K562 (cell line): ENCODE measurements around the gene COPS4. TPM values are rescaled to one million over a fixed set of nuclear protein-coding genes. Genes with fewer than 3 reads are reported as not detected.
A peak's percentile ranks its signal among the peaks of the same experiment; 100 is the strongest.

Source experiments
- ATAC-seq: fragments of 200-7000 bp; cut with Tn5 transposase; 3 replicates; pipeline ENCODE4 v1.9.1; 2020; ENCODE audit warnings: moderate library complexity
- BruUV-seq: library from RNA; stranded (reverse); fragments of 400-500 nt; replicated peaks from 2 replicates; lab custom pipeline; 2021; lab: Mats Ljungman, UMichigan
- CTCF ChIA-PET: fragments of 300-600 bp; formaldehyde crosslinking; extraction: SDS; loops from one replicate; lab custom pipeline; 2021; ENCODE audit warnings: low intra/inter-chr PET ratio; lab: Yijun Ruan, JAX
- POLR2A ChIA-PET: fragments of 300-600, 350-650 bp; sonication (Branson Sonifier 250); formaldehyde crosslinking; extraction: SDS; loops from one replicate; lab custom pipeline; 2021; ENCODE audit warnings: antibody characterized with exemption, inconsistent platforms; lab: Yijun Ruan, JAX
- DNase-seq, 4 experiments: peaks; one replicate each; pipeline versions ENCODE4 v3.0.0 to v3.0.0-alpha.2; 2011 to 2018; ENCODE audit warnings: low spot score in 3 of 4, mixed read lengths in 3 of 4; ENCODE audit errors: extremely low read depth in 1 of 4
- FAIRE-seq: peaks from 2 replicates; lab custom pipeline; 2011; peaks lifted over from hg19 to GRCh38; lab: Jason Lieb, UNC
- H2AFZ ChIP-seq: 2 replicates; pipeline ENCODE4 v1.6.0; 2011; ENCODE audit warnings: low read depth, low read length, control low read depth, inconsistent platforms
- H3K27ac ChIP-seq: fragments of 200-600 bp; 3 replicates; pipeline ENCODE4 v1.8.0; 2011; ENCODE audit warnings: low read depth, mild to moderate bottlenecking, control low read depth, inconsistent platforms, low read length, moderate library complexity, mixed read lengths; ENCODE audit errors: extremely low read depth
- H3K27me3 ChIP-seq, 2 experiments: fragments of 300-600 bp in 1 of 2; 2 replicates in 1 of 2; 3 replicates in 1 of 2; pipeline versions ENCODE4 v1.6.0 to v1.8.0; 2011; ENCODE audit warnings: inconsistent platforms in 2 of 2, low read length in 2 of 2, mild to moderate bottlenecking in 1 of 2, mixed read lengths in 1 of 2, moderate library complexity in 1 of 2; ENCODE audit not compliant: control insufficient read depth in 2 of 2, insufficient read depth in 2 of 2
- H3K36me3 ChIP-seq: fragments of 300-600 bp; 3 replicates; pipeline ENCODE4 v1.8.0; 2011; ENCODE audit warnings: mild to moderate bottlenecking, low read length, inconsistent platforms; ENCODE audit not compliant: control insufficient read depth, insufficient read depth
- H3K4me1 ChIP-seq, 2 experiments: fragments of 200-600 bp in 1 of 2; replicated peaks in 1 of 2; 2 replicates in 1 of 2; 3 replicates in 1 of 2; pipeline versions ENCODE4 v1.5.1 to v1.8.0; 2011; ENCODE audit warnings: inconsistent platforms in 2 of 2, low read length in 2 of 2, mild to moderate bottlenecking in 1 of 2, mixed read lengths in 1 of 2, moderate library complexity in 1 of 2; ENCODE audit not compliant: control insufficient read depth in 2 of 2, insufficient read depth in 2 of 2
- H3K4me2 ChIP-seq: 2 replicates; pipeline ENCODE4 v1.6.1; 2011; ENCODE audit warnings: low read length, control low read depth, inconsistent platforms, mixed read lengths; ENCODE audit not compliant: insufficient read depth
- H3K4me3 ChIP-seq: fragments of 200-600 bp; sonication (generic), shearing (Covaris generic); 2 replicates; pipeline ENCODE4 v1.5.1; 2016; ENCODE audit warnings: control low read depth, inconsistent platforms
- H3K79me2 ChIP-seq: fragments of 200-600 bp; 3 replicates; pipeline ENCODE4 v1.8.0; 2011; ENCODE audit warnings: low read length, inconsistent platforms; ENCODE audit not compliant: control insufficient read depth, insufficient read depth
- H3K9ac ChIP-seq, 2 experiments: 2 replicates each; pipeline versions ENCODE4 v1.6.0 to v1.6.1; 2011; ENCODE audit warnings: low read depth in 2 of 2, low read length in 2 of 2, control low read depth in 1 of 2, inconsistent platforms in 1 of 2, mild to moderate bottlenecking in 1 of 2, mixed read lengths in 1 of 2; ENCODE audit not compliant: insufficient read depth in 1 of 2
- H3K9me1 ChIP-seq: one replicate; pipeline ENCODE4 v1.6.0; 2011; ENCODE audit warnings: inconsistent platforms, mild to moderate bottlenecking, low read length, moderate library complexity; ENCODE audit not compliant: control insufficient read depth, insufficient read depth
- H3K9me3 ChIP-seq: replicated peaks from 2 replicates; pipeline ENCODE4 v1.5.1; 2011; ENCODE audit warnings: low read depth, low read length, inconsistent platforms; ENCODE audit not compliant: control insufficient read depth, insufficient read depth
- H4K20me1 ChIP-seq: replicated peaks from 2 replicates; pipeline ENCODE4 v1.6.1; 2011; ENCODE audit warnings: low read length, inconsistent platforms, mixed read lengths; ENCODE audit not compliant: control insufficient read depth, insufficient read depth
- ASH1L ChIP-seq: fragments of 450-650 bp; IDR thresholded peaks from 2 replicates; pipeline ENCODE4 v1.6.1; 2018; ENCODE audit warnings: borderline replicate concordance, mild to moderate bottlenecking, low read depth; ENCODE audit not compliant: partially characterized antibody
- CREB1 ChIP-seq, 2 experiments: sonication (generic) in 1 of 2; formaldehyde crosslinking in 1 of 2; IDR thresholded peaks; 2 replicates each; pipeline versions ENCODE4 v1.6.1 to v1.8.0; 2012 to 2022; ENCODE audit warnings: inconsistent platforms in 1 of 2, mild to moderate bottlenecking in 1 of 2, missing genetic modification reagents in 1 of 2, moderate library complexity in 1 of 2
- EWSR1 ChIP-seq: fragments of 450-650 bp; IDR thresholded peaks from 2 replicates; pipeline ENCODE4 v1.6.1; 2018; ENCODE audit warnings: borderline replicate concordance, mild to moderate bottlenecking, low read depth, moderate library complexity; ENCODE audit not compliant: partially characterized antibody
- KAT8 ChIP-seq: fragments of 450-650 bp; IDR thresholded peaks from 2 replicates; pipeline ENCODE4 v1.6.1; 2016; ENCODE audit warnings: low read depth, mild to moderate bottlenecking
- NFIC ChIP-seq: fragments of 450-650 bp; IDR thresholded peaks from 2 replicates; pipeline ENCODE4 v1.6.1; 2017; ENCODE audit warnings: mild to moderate bottlenecking, inconsistent platforms
- ZNF778 ChIP-seq: fragments of 450-650 bp; formaldehyde crosslinking; IDR thresholded peaks from 2 replicates; pipeline ENCODE4 v1.4.0; 2020; ENCODE audit warnings: mild to moderate bottlenecking, moderate library complexity
- WGBS: fragments of 100-300 bp; shearing (Covaris generic); methylation state at CpG from one replicate; pipeline ENCODE4 v1.1.6; 2016; ENCODE audit warnings: low coverage, mixed read lengths; ENCODE audit not compliant: insufficient coverage; ENCODE audit errors: missing lambda C conversion rate; 5-methylcytosine and 5-hydroxymethylcytosine counted together
- in situ Hi-C: fragments of 300-500 bp; cut with MboI; formaldehyde crosslinking; loops from 4 replicates; pipeline ENCODE4 v1.15.0; 2018; ENCODE audit warnings: inconsistent platforms, mixed read lengths
- intact Hi-C: fragments of 100-400 bp; cut with micrococcal nuclease; formaldehyde crosslinking; loops from 2 replicates; pipeline ENCODE4 v1.14.2; 2022
- polyA plus RNA-seq, 8 experiments: library from polyadenylated mRNA; depleted of rRNA in 4 of 8; stranded (reverse) in 5 of 8; unstranded in 3 of 8; fragments of >200 nt; fragmentation: Nextera tagmentation in 2 of 8; fragmentation: Illumina TruSeq in 1 of 8; extraction: Ambion mirVana in 2 of 8; extraction: Trizol in 1 of 8; gene quantifications; 2 replicates each; pipeline versions ENCODE4 v1.2.1 to v1.2.3, GENCODE V29; 2011 to 2014; ENCODE audit warnings: inconsistent platforms in 1 of 8, missing spikeins in 1 of 8
- total RNA-seq, 7 experiments: library from RNA; depleted of rRNA in 6 of 7; stranded (reverse); fragments of >200 nt in 6 of 7; fragmentation: Illumina TruSeq in 2 of 7; extraction: Trizol in 2 of 7; gene quantifications; 2 replicates each; pipeline versions ENCODE4 v1.2.1 to v1.2.3, GENCODE V29; 2011 to 2021; ENCODE audit warnings: low replicate concordance in 1 of 7
- TF ChIP-seq, protein P1 (sequence below), 2 experiments: fragments of 450-650 bp in 1 of 2; sonication (generic) in 1 of 2; formaldehyde crosslinking in 1 of 2; IDR thresholded peaks; 2 replicates each; pipeline versions ENCODE4 v1.7.1 to v1.9.0; 2016 to 2022; ENCODE audit warnings: inconsistent platforms in 1 of 2, mild to moderate bottlenecking in 1 of 2, missing genetic modification reagents in 1 of 2
- TF ChIP-seq, protein P2 (sequence below): fragments of 250-450 bp; sonication (Bioruptor Pico); IDR thresholded peaks from 2 replicates; pipeline ENCODE4 v1.8.0; 2022; ENCODE audit warnings: inconsistent platforms, mild to moderate bottlenecking, moderate library complexity, borderline replicate concordance

The COPS4 gene
- total and polyA plus RNA-seq, 9 of the 15 experiments (the other 6 are each of a cell fraction or from before 2014, with no cell fraction given) = 44.7 to 180 (median 70.9) TPM

DNA sequence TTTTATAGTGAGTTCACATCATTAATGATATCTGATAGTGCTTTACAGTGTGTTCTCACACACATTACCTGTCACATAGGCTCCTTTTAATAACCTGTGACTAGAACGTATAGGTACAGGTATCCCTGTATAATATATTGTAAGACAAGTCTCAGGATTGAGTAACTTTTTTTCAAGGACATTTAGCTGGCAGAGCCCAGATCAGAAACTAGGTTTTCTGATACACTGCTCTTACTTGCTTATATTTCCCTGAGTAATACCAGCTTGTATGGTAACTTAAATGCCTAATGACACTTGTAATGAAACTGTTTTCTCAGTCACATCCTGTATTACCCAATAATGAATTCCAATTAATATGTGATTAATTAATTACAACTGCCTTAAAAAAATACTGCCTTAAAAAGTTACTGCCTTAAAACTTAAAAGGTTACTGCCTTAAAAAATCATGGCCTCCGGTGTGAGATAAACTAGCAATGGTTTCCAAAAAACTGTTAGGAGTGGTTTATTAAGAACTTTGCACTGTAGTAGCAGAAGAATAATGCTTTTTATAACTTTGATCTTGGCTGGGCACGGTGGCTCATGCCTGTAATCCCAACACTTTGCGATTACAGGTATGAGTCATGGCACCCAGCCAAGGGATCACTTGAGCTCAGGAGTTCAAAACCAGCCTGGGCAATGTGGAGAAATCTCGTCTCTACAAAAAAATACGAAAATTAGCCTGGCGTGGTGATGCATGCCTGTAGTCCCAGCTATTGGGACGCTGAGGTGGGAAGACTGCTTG, 11.9 kb downstream of the COPS4 start:
- ATAC-seq = no peak
- in situ Hi-C loops = no loop called here
- CTCF ChIA-PET = interaction anchor here (0.6 kb wide), 1 partner anchor 27 kb away, joined by 5 read pairs; no protein-coding TSS in a partner anchor

More for the DNA sequence above, 11.9 kb downstream of the COPS4 start:
- Histone ChIP-seq H4K20me1 (no peaks in the 10 kb centered on the region), H3K36me3 (peaks cover 43% of the 10 kb centered on the region; the same call in 2 of the 3 replicates), H3K79me2 (peaks cover 25% of the 10 kb centered on the region; the same call in 2 of the 3 replicates), H3K4me2 (no peak overlapping the region), H3K4me3 (no peak overlapping the region), H3K27me3 (no peaks in the 10 kb centered on the region), H3K9me1 (no peaks in the 10 kb centered on the region), H3K27ac (no peak overlapping the region), H3K4me1 (no peaks in the 10 kb centered on the region), H3K9ac (no peak overlapping the region), H3K9me3 (no peaks in the 10 kb centered on the region), H2AFZ (no peak overlapping the region)
- DNase-seq = no peak
- intact Hi-C loops = no loop called here
- BruUV-seq = no TSS peak
- TF ChIP-seq ZNF778 (no peak), NFIC (peak; percentile 40; the same call in 1 of the 2 replicates), CREB1 (IDR thresholded peaks at IDR 0.05) (no peak), CREB1 (CRISPR knock-in tag; IDR thresholded peaks at IDR 0.05) (no peak), KAT8 (no peak), EWSR1 (no peak), ASH1L (no peak)
- TF ChIP-seq, protein P1, sequence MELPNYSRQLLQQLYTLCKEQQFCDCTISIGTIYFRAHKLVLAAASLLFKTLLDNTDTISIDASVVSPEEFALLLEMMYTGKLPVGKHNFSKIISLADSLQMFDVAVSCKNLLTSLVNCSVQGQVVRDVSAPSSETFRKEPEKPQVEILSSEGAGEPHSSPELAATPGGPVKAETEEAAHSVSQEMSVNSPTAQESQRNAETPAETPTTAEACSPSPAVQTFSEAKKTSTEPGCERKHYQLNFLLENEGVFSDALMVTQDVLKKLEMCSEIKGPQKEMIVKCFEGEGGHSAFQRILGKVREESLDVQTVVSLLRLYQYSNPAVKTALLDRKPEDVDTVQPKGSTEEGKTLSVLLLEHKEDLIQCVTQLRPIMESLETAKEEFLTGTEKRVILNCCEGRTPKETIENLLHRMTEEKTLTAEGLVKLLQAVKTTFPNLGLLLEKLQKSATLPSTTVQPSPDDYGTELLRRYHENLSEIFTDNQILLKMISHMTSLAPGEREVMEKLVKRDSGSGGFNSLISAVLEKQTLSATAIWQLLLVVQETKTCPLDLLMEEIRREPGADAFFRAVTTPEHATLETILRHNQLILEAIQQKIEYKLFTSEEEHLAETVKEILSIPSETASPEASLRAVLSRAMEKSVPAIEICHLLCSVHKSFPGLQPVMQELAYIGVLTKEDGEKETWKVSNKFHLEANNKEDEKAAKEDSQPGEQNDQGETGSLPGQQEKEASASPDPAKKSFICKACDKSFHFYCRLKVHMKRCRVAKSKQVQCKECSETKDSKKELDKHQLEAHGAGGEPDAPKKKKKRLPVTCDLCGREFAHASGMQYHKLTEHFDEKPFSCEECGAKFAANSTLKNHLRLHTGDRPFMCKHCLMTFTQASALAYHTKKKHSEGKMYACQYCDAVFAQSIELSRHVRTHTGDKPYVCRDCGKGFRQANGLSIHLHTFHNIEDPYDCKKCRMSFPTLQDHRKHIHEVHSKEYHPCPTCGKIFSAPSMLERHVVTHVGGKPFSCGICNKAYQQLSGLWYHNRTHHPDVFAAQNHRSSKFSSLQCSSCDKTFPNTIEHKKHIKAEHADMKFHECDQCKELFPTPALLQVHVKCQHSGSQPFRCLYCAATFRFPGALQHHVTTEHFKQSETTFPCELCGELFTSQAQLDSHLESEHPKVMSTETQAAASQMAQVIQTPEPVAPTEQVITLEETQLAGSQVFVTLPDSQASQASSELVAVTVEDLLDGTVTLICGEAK (IDR thresholded peaks at IDR 0.05) = no peak
- TF ChIP-seq, protein P1 (CRISPR knock-in tag; IDR thresholded peaks at IDR 0.05) = no peak
- TF ChIP-seq, protein P2, sequence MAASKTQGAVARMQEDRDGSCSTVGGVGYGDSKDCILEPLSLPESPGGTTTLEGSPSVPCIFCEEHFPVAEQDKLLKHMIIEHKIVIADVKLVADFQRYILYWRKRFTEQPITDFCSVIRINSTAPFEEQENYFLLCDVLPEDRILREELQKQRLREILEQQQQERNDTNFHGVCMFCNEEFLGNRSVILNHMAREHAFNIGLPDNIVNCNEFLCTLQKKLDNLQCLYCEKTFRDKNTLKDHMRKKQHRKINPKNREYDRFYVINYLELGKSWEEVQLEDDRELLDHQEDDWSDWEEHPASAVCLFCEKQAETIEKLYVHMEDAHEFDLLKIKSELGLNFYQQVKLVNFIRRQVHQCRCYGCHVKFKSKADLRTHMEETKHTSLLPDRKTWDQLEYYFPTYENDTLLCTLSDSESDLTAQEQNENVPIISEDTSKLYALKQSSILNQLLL (CRISPR knock-in tag) = no peak
- 83% methylated on average over 8 of the region's 8 CpGs for WGBS
- POLR2A ChIA-PET = interaction anchor here (0.8 to 1.8 kb wide), 2 partner anchors 12 to 238 kb away, joined by 3 to 10 read pairs; partner anchors contain the start of genes COPS4 and COQ2
- FAIRE-seq = no peak
